ENCODE results near the gene LIM2.

DNA sequence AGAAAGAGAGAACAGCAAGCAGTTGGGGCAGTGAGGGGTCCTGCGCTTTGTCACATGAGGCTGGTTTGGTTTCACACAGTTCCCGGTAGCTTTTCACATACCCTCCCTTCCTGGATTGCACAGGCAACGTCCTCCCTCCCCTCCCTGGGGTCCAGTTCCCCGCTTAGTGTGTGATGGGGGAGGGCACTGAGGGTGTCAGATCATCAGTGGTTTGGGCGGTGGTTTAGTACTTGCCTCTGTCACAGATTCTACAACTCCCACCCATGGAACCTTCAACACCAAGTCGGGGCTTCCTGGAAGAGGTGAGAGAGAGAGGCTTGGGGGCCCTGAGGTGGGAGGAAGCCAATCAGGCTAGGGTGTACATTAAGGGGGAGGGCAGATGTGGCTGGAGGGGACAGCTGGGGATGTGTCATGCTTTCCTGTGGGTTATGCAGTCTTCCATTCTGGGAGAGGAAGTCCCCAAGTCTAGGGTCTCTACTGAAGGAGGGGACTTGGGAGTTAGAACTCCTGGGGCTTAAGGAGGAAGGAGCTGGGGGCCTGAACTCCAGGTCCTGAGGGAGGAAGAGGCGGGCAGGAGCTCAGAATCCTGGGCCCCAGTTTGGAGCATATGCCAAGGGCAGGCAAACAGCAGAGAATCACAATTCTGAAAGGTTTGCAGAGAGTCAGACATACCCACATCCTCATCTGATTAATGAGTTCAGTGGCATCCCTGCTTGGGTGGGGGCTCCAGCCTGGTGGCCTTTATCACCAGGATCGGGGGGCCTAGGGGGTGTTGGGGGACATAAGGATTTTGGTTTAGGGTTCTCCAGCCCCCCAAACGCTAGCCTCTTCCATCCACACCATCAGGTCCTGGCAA, 14.9 kb downstream of the LIM2 start, which contains the start of gene NKG7:
- TF ChIP-seq MAX (IDR thresholded peaks at IDR 0.05) = no peak
- TF ChIP-seq CBX2 (IDR thresholded peaks at IDR 0.05; ENCODE audit: borderline replicate concordance, low read depth) = no peak
- TF ChIP-seq SMC3 (IDR thresholded peaks at IDR 0.05) = no peak
- TF ChIP-seq POLR2AphosphoS2 (conservative IDR thresholded peaks at IDR 0.05; ENCODE audit: low read length) = no peak
- TF ChIP-seq, protein P1, sequence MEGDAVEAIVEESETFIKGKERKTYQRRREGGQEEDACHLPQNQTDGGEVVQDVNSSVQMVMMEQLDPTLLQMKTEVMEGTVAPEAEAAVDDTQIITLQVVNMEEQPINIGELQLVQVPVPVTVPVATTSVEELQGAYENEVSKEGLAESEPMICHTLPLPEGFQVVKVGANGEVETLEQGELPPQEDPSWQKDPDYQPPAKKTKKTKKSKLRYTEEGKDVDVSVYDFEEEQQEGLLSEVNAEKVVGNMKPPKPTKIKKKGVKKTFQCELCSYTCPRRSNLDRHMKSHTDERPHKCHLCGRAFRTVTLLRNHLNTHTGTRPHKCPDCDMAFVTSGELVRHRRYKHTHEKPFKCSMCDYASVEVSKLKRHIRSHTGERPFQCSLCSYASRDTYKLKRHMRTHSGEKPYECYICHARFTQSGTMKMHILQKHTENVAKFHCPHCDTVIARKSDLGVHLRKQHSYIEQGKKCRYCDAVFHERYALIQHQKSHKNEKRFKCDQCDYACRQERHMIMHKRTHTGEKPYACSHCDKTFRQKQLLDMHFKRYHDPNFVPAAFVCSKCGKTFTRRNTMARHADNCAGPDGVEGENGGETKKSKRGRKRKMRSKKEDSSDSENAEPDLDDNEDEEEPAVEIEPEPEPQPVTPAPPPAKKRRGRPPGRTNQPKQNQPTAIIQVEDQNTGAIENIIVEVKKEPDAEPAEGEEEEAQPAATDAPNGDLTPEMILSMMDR (IDR thresholded peaks at IDR 0.05) = no peak
- TF ChIP-seq RARB (CRISPR knock-in tag; IDR thresholded peaks at IDR 0.05) = no peak

Data from A549 (cell line).